ENCODE data around the gene ADGRD2. TPM values are rescaled to one million over a fixed set of nuclear protein-coding genes. Genes with fewer than 3 reads are reported as not detected.

ADGRD2 gene
- polyA plus RNA-seq, 3 donors, result not detected

- WGBS, 3 donors, result 71 to 81% (median 76%) methylated on average over 8 to 9 of the region's 9 CpGs
- H3K27ac ChIP-seq (ENCODE audit: low read depth, low read length), result no peak overlapping the region
These were observed 21.5 kb downstream of the ADGRD2 start for GRCh38 chr9:124471761-124472160.

- H3K27ac ChIP-seq (ENCODE audit: low read depth, low read length), result no peak overlapping the region
- WGBS, 3 donors, result 72 to 76% (median 72%) methylated on average over 7 of the region's 7 CpGs
These were observed 22.5 kb downstream of the ADGRD2 start for GRCh38 chr9:124472770-124473169.

DNA sequence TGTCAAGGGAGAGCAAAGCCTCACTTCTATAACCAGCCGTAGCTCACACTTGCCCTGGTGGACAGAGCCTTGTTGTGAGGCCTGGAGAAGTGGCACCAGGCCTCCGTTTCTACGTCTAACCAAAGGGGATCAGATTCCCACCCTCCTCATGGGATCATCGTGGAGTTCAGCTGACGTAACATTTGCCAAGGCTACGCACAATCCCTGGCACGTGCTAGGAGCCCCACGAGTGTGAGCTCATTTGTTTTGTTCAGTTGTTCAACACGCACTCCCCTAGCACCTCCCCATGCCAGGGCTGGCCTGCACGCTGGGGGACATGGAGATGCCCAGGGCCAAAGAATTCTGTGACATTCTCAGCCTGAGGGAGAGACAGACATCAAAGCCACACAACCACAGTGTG lies 23.1 kb downstream of the ADGRD2 start:
- 64 to 76% (median 70%) methylated on average over 10 of the region's 10 CpGs for WGBS, 3 donors
- no peak overlapping the region for H3K27ac ChIP-seq (ENCODE audit: low read depth, low read length)

- H3K27ac ChIP-seq (ENCODE audit: low read depth, low read length), result no peak overlapping the region
- 77 to 91% (median 91%) methylated on average over 4 of the region's 4 CpGs for WGBS, 3 donors
These were observed 23.9 kb downstream of the ADGRD2 start for GRCh38 chr9:124474151-124474550.

- WGBS, 3 donors, result 62 to 69% (median 63%) methylated on average over 19 to 21 of the region's 21 CpGs
- no peak overlapping the region for H3K27ac ChIP-seq (ENCODE audit: low read depth, low read length)
These were observed 25.1 kb downstream of the ADGRD2 start for GRCh38 chr9:124475158-124475867.

DNA sequence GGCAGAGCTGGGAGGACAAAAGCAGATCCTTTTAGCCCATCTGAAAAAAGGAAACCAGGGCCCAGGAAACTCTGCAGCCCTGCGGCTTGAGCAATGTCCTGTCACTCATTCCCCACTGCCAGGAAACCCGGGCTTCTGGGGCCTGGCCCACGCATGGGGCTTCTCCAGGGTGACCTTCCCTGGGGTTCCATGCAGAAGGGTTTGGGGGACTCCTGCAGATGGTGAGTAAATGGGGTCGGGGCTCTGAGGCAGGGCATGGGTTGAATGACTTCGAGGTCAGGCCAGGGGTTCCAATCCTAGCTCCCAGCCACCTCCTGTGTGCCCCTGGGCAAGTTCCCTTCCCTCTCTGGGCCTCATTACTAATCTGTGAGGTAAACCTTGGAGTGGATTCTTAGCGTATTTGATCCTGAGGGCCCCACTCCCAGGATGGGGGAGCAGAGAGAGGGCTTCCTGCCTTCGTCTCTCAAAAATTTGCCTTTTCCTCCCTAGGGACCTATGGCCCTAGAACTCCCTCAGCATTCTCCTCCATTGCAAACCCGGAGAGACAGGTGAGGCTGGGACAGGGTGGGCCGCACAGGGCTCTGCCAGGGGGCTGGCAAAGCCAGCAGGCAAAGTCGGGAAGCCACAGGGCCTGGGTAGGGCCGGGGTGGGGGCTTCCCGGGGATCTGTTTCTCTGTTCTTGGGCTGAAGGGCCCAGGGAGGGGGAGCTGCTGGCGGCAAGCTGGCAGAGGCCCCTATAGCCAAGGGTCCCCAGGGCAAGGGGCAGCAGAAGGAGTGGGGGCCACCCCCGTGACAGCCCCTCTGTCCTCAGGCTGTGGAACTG lies 25.8 kb downstream of the ADGRD2 start:
- WGBS, 3 donors, result 57 to 62% (median 60%) methylated on average over 12 to 14 of the region's 14 CpGs
- H3K27ac ChIP-seq (ENCODE audit: low read depth, low read length), result no peak overlapping the region

DNA sequence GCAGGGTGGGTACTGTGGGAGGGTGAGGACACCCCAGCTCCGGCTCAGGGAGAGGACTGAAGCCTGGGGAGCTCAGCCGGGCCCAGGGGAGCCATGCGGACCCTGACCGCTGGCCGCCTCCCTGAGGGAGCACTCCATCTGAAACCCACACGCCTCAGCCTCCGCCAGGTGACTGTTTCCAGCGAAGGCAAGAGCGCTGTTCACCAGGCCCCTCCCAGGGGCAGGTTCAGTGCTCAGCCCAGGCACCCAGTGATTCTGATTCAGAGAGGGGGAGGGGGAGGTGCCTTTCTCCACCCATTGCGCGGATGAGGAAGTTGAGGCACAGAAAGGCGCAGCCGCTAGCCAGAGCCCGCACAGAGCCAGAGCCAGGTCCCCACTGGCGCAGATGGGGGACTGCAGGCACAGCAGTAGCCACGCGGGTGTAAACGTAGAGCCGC lies 27.0 kb downstream of the ADGRD2 start:
- H3K27ac ChIP-seq (ENCODE audit: low read depth, low read length), result no peak overlapping the region
- WGBS, 3 donors, result 32 to 41% (median 32%) methylated on average over 14 to 19 of the region's 19 CpGs

GRCh38 chr9:124477648-124478285 lies 27.5 kb downstream of the ADGRD2 start:
- WGBS, 3 donors, result 5 to 11% (median 6%) methylated on average over 43 to 53 of the region's 53 CpGs
- H3K27ac ChIP-seq (ENCODE audit: low read depth, low read length), result no peak overlapping the region

DNA sequence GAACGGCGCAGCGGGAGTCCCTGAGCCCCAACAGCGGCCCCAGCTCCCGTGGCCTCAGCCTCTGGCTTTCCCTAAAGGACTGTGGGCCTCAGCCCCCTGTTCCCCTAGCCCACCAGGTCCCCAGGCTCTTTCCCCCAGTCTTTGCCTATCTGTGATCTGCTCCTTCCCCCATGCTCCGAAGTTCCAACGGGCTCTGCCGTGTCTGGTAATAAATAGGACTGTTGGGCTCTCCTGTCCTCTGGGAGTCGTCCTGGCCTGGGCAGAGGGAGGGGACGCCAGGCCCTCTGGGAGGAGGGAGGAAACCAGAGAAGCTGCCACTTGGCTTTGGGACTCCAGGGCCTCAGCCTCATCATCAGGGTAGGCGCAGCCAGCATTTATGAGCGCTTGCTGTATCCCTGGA lies 28.1 kb downstream of the ADGRD2 start:
- H3K27ac ChIP-seq (ENCODE audit: low read depth, low read length), result no peak overlapping the region
- WGBS, 3 donors, result 48 to 61% (median 52%) methylated on average over 12 of the region's 12 CpGs

DNA sequence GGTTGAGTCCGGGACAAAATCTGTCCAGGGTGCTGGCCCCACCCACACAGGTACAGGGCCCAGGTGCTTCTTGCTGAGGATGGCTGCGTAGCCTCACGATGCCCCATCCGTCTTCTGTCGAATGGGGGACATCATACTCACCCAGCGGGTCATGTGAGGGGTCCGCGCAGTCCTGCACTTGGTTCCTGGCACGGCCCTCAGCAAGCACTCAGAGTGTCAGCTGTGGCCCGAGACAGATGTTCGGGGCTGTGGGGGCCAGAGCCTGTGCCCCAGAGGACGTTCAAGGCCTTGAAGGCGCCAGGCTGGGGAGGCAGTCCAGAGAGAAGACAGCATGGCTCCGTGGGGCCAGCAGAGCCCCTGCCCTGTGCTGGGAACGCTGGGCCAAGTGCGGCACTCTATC lies 29.1 kb downstream of the ADGRD2 start:
- WGBS, 3 donors, result 72 to 87% (median 80%) methylated on average over 16 of the region's 16 CpGs

GRCh38 chr9:124479947-124480620 lies 29.8 kb downstream of the ADGRD2 start:
- WGBS, 3 donors, result 62 to 76% (median 70%) methylated on average over 6 of the region's 6 CpGs
- no peak overlapping the region for H3K27ac ChIP-seq (ENCODE audit: low read depth, low read length)

More for the DNA sequence above, 29.1 kb downstream of the ADGRD2 start:
- H3K27ac ChIP-seq (ENCODE audit: low read depth, low read length), result no peak overlapping the region

DNA sequence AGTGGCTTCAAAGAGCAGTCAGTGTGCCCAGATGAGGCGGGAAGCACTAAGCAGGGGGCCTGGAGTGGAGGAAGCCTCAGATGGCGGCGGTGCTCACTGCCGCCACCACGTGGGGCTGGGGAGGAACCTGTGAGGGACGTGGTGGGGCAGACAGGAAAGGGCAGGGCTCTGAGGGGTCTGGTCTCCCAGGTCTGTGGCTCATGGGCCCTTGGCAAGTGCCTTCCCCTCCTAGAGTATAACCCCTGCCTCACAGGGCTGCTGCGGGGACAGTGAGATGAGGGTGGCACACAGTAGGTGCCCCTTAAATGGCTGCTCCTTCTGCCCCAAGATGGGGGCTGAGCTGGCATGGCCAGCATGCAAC lies 30.4 kb downstream of the ADGRD2 start:
- WGBS, 3 donors, result 20 to 25% (median 21%) methylated on average over 7 of the region's 7 CpGs
- no peak overlapping the region for H3K27ac ChIP-seq (ENCODE audit: low read depth, low read length)

DNA sequence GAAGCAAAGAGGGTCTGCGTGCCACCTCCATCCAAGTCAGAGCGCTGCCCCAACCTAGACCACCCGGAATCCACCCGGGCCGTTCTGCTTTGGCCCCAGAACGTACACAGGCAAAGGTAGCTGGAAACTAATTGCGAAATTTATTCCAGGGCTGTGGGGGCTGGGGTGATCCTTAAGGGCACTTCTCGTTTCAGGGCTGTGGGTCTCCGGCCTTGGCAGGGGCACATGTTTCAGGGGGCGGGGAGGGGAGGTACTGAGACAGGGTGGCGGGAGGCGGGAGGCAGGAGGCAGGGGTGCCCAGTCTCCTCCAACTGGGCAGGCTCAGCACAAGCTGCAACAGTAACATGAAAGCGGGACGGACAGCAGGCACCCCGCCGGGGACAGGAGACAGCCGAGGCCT lies 30.9 kb downstream of the ADGRD2 start:
- WGBS, 3 donors, result 47 to 53% (median 52%) methylated on average over 17 of the region's 17 CpGs

GRCh38 chr9:124482431-124483031 lies 32.3 kb downstream of the ADGRD2 start:
- H3K27ac ChIP-seq (ENCODE audit: low read depth, low read length), result no peak overlapping the region
- 35 to 40% (median 39%) methylated on average over 25 to 26 of the region's 26 CpGs for WGBS, 3 donors

More for the DNA sequence above, 30.9 kb downstream of the ADGRD2 start:
- H3K27ac ChIP-seq (ENCODE audit: low read depth, low read length), result no peak overlapping the region

GRCh38 chr9:124483481-124483880 lies 33.2 kb downstream of the ADGRD2 start:
- H3K27ac ChIP-seq (ENCODE audit: low read depth, low read length), result no peak overlapping the region
- WGBS, 3 donors, result 93 to 99% (median 95%) methylated on average over 9 of the region's 9 CpGs

DNA sequence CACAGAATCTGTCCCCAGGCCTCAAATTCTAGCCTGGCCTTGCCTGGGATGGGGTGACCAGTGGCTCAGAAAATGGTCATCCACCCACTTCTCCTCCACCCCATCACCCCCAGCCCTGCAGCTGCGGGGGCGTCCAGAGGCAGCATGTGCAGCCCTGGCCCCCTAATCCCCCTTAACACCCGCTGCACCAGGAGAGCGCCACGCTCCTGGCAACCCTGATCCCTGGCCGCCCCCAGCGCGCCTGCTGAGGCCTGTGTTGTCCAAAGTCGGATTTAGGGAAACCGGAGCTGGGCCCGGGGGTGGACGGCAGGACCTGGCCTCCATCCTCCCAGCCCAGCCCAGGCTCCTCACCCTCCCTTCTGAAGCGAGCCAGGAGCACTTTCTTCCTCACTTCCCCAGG lies 35.0 kb downstream of the ADGRD2 start:
- H3K27ac ChIP-seq (ENCODE audit: low read depth, low read length), result no peak overlapping the region
- WGBS, 3 donors, result 73 to 76% (median 75%) methylated on average over 12 to 13 of the region's 13 CpGs

GRCh38 chr9:124485936-124486335 lies 35.7 kb downstream of the ADGRD2 start:
- WGBS, 3 donors, result 56 to 65% (median 62%) methylated on average over 13 to 15 of the region's 15 CpGs
- no peak overlapping the region for H3K27ac ChIP-seq (ENCODE audit: low read depth, low read length)

DNA sequence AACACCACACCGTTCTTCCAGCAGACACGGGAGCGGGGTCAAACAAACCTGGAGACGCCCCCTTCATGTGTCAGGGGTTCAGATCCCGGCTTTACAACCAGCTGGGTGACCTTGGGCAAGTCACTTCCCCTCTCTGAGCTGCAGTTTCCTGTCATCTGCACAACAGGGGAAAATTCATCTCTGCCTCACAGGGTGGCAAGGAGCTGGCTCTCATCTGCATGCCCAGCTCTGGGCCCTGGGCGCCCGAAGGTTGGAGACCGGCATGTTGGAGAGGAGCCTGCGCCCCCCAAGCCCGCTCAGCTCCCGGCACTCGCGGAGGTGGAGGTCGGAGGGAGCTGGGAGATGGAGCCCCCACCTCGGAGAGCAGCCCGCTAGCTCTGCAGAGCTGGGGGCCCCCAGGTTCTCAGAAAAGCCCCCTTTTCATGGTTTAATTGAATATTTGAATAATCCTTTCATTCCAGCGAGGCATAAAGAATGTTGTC lies 36.6 kb downstream of the ADGRD2 start:
- 42 to 50% (median 43%) methylated on average over 17 of the region's 17 CpGs for WGBS, 3 donors
- H3K27ac ChIP-seq (ENCODE audit: low read depth, low read length), result no peak overlapping the region
